ENCODE results near the gene PKN2. TPM values are rescaled to one million over a fixed set of nuclear protein-coding genes. Genes with fewer than 3 reads are reported as not detected.
"Not testable (repeated sequence)": the region's sequence is repeated elsewhere in the genome, so short reads cannot be mapped to it uniquely, and the experiment has no call there.

PKN2 gene
- total RNA-seq, 1 donor from 2014 or later, result 7.3 TPM

GRCh38 chr1:88875595-88875994, 191.5 kb downstream of the PKN2 start:
- Histone ChIP-seq H3K27ac (no peak overlapping the region), H3K4me3 (no peak overlapping the region), H3K9me3 (no peaks in the 10 kb centered on the region), H3K36me3 (peaks cover 3 to 5% of the 10 kb centered on the region in 2 donors), H3K4me1 (peaks cover 0 to 9% of the 10 kb centered on the region in 2 donors), H3K27me3 (no peaks in the 10 kb centered on the region)
- intact Hi-C loops (cut with DNase I), result loop anchor here (5.0 kb wide), 1 partner anchor 73 kb away; no protein-coding TSS in a partner anchor
- TF ChIP-seq CTCF (IDR thresholded peaks at IDR 0.05), result no peak
- DNase-seq (ENCODE audit: low spot score in 2 of 2), result no peak

GRCh38 chr1:88876573-88877365, 192.7 kb downstream of the PKN2 start:
- peaks cover 10% of the 10 kb centered on the region in 2 donors for H3K36me3 ChIP-seq
- H3K9me3 ChIP-seq, result no peaks in the 10 kb centered on the region
- no peak for TF ChIP-seq CTCF (IDR thresholded peaks at IDR 0.05)
- H3K27ac ChIP-seq, result no peak overlapping the region
- intact Hi-C loops (cut with DNase I), result loop anchor here (2.0 to 5.0 kb wide), 2 partner anchors 74 to 222 kb away; no protein-coding TSS in a partner anchor
- peaks cover 0 to 9% of the 10 kb centered on the region in 2 donors for H3K4me1 ChIP-seq
- no peak overlapping the region for H3K4me3 ChIP-seq
- no peaks in the 10 kb centered on the region for H3K27me3 ChIP-seq
- DNase-seq (ENCODE audit: low spot score in 2 of 2), result no peak

- Histone ChIP-seq H3K27ac (peak overlapping the region in 1 of 2 donors; percentile 43), H3K27me3 (no peaks in the 10 kb centered on the region), H3K36me3 (peaks cover 10 to 13% of the 10 kb centered on the region in 2 donors), H3K9me3 (no peaks in the 10 kb centered on the region), H3K4me3 (no peak overlapping the region), H3K4me1 (peaks cover 0 to 9% of the 10 kb centered on the region in 2 donors)
- intact Hi-C loops (cut with DNase I), result loop anchor here (2.0 to 5.0 kb wide), 2 partner anchors 75 to 223 kb away; no protein-coding TSS in a partner anchor
- DNase-seq (ENCODE audit: low spot score in 2 of 2), result no peak
- peak; percentile 7 to 59 (median 53) for TF ChIP-seq CTCF (IDR thresholded peaks at IDR 0.05)
Observed at GRCh38 chr1:88877382-88877825, 193.3 kb downstream of the PKN2 start.

- Histone ChIP-seq H3K27ac (peak overlapping the region in 1 of 2 donors; percentile 43), H3K4me1 (peaks cover 0 to 9% of the 10 kb centered on the region in 2 donors), H3K9me3 (no peaks in the 10 kb centered on the region), H3K36me3 (peaks cover 10 to 13% of the 10 kb centered on the region in 2 donors), H3K4me3 (no peak overlapping the region), H3K27me3 (no peaks in the 10 kb centered on the region)
- no peak for DNase-seq (ENCODE audit: low spot score in 2 of 2)
- no peak for TF ChIP-seq CTCF (IDR thresholded peaks at IDR 0.05)
- intact Hi-C loops (cut with DNase I), result loop anchor here (2.0 to 5.0 kb wide), 2 partner anchors 76 to 223 kb away; no protein-coding TSS in a partner anchor
Observed at GRCh38 chr1:88877911-88878310, 193.8 kb downstream of the PKN2 start.

GRCh38 chr1:88878731-88879130, 194.7 kb downstream of the PKN2 start:
- no peaks in the 10 kb centered on the region for H3K9me3 ChIP-seq
- no peaks in the 10 kb centered on the region for H3K27me3 ChIP-seq
- H3K4me1 ChIP-seq, result peaks cover 0 to 9% of the 10 kb centered on the region in 2 donors
- H3K4me3 ChIP-seq, result no peak overlapping the region
- TF ChIP-seq CTCF (IDR thresholded peaks at IDR 0.05), result no peak
- no peak overlapping the region for H3K27ac ChIP-seq
- intact Hi-C loops (cut with DNase I), result loop anchor here (5.0 kb wide), 1 partner anchor 76 kb away; no protein-coding TSS in a partner anchor
- H3K36me3 ChIP-seq, result peaks cover 10 to 13% of the 10 kb centered on the region in 2 donors
- DNase-seq (ENCODE audit: low spot score in 2 of 2), result no peak

GRCh38 chr1:88880717-88881116, 196.6 kb downstream of the PKN2 start:
- H3K4me1 ChIP-seq; intact Hi-C loops (cut with DNase I); DNase-seq (ENCODE audit: low spot score in 2 of 2); H3K27ac ChIP-seq; H3K4me3 ChIP-seq; H3K27me3 ChIP-seq; H3K9me3 ChIP-seq: not testable (repeated sequence)
- H3K36me3 ChIP-seq, result peaks cover 25 to 31% of the 10 kb centered on the region in 2 donors
